Mammary epithelial cell (primary cell): ENCODE results near the gene MAML3.

Experiments
- CTCF ChIP-seq, 2 donors: IDR thresholded peaks in 1 of 2; conservative IDR thresholded peaks in 1 of 2; 2 replicates each; pipeline ENCODE4 v1.5.1; 2011 to 2012; ENCODE audit warnings: inconsistent platforms in 2 of 2, low read length in 2 of 2, mild to moderate bottlenecking in 2 of 2, control low read depth in 1 of 2, low read depth in 1 of 2; ENCODE audit not compliant: insufficient read depth in 1 of 2; ENCODE audit errors: extremely low read depth in 1 of 2
- EZH2 ChIP-seq: IDR thresholded peaks from 2 replicates; pipeline ENCODE4 v1.6.1; 2012; ENCODE audit warnings: low read length, inconsistent platforms, borderline replicate concordance

- TF ChIP-seq CTCF (conservative IDR thresholded peaks at IDR 0.05 in 1 of 2, IDR thresholded peaks at IDR 0.05 in 1 of 2; ENCODE audit: extremely low read depth in 1 of 2, insufficient read depth in 1 of 2, low read depth in 1 of 2, low read length in 2 of 2) = no peak
- TF ChIP-seq EZH2 = no peak
These were observed 215.6 kb downstream of the MAML3 start for GRCh38 chr4:139938414-139938813.
